ENCODE results near the gene CTSA.
A peak's percentile ranks its signal among the peaks of the same experiment; 100 is the strongest.

The CTSA gene

GRCh38 chr20:45940469-45940868, 49.3 kb downstream of the CTSA start:
- DNase-seq (ENCODE audit: low spot score) = no peak

GRCh38 chr20:45943613-45944012, 52.5 kb downstream of the CTSA start:
- DNase-seq (ENCODE audit: low spot score) = no peak

GRCh38 chr20:45944151-45944964, 53.2 kb downstream of the CTSA start:
- no peak for DNase-seq (ENCODE audit: low spot score)

GRCh38 chr20:45944965-45945677, 54.0 kb downstream of the CTSA start:
- DNase-seq (ENCODE audit: low spot score) = no peak

GRCh38 chr20:45945678-45946148, 54.6 kb downstream of the CTSA start:
- DNase-seq (ENCODE audit: low spot score) = no peak

GRCh38 chr20:45946149-45946970, 55.2 kb downstream of the CTSA start:
- peak; percentile 71 for DNase-seq (ENCODE audit: low spot score)

- DNase-seq (ENCODE audit: low spot score) = no peak
Observed at GRCh38 chr20:45947110-45947866, 56.2 kb downstream of the CTSA start.

- no peak for DNase-seq (ENCODE audit: low spot score)
Observed at GRCh38 chr20:45948261-45948733, 57.2 kb downstream of the CTSA start.

Measured in AG08396 (cell line).